GM13976 (cell line): Measurements from ENCODE around the gene NCAN.

Source experiments
- DNase-seq: peaks from one replicate; pipeline ENCODE4 v3.0.0; 2012; ENCODE audit warnings: low spot score
- CTCF ChIP-seq: IDR thresholded peaks from 2 replicates; pipeline ENCODE4 v1.5.1; 2012; ENCODE audit warnings: borderline replicate concordance, mild to moderate bottlenecking; ENCODE audit not compliant: insufficient read depth; ENCODE audit errors: extremely low read depth, missing control alignments, control extremely low read depth
- in situ Hi-C: fragments of 300-500 bp; cut with MboI; formaldehyde crosslinking; loops from one replicate; pipeline ENCODE4 v1.12.0; 2022; ENCODE audit warnings: low sequenced_read_pairs, mixed read lengths, inconsistent platforms; ENCODE audit not compliant: unreplicated experiment

NCAN gene

GRCh38 chr19:19185853-19186740, 25.7 kb upstream of the NCAN start:
- peak; percentile 35 for TF ChIP-seq CTCF
- DNase-seq, result peak; percentile 62
- in situ Hi-C loops, result loop anchor here (25.0 kb wide), 1 partner anchor 301 kb away; no protein-coding TSS in a partner anchor

- TF ChIP-seq CTCF, result no peak
- no peak for DNase-seq
- in situ Hi-C loops, result loop anchor here (25.0 kb wide), 1 partner anchor 301 kb away; no protein-coding TSS in a partner anchor
Observed at GRCh38 chr19:19186742-19187141, 25.0 kb upstream of the NCAN start.

GRCh38 chr19:19191768-19192077, 20.0 kb upstream of the NCAN start:
- in situ Hi-C loops, result loop anchor here (25.0 kb wide), 1 partner anchor 296 kb away; no protein-coding TSS in a partner anchor
- no peak for DNase-seq

GRCh38 chr19:19192078-19192882, 19.5 kb upstream of the NCAN start, which contains the start of the genes BORCS8 and RFXANK:
Gene BORCS8 (minus strand): TSS chr19:19192152. CDS start chr19:19192117, 35 bp downstream.
Gene RFXANK (plus strand): TSS chr19:19192258. CDS start chr19:19193947, 1,689 bp downstream.
- in situ Hi-C loops, result loop anchor here (25.0 kb wide), 1 partner anchor 295 kb away; no protein-coding TSS in a partner anchor
- DNase-seq, result peak; percentile 98
- TF ChIP-seq CTCF, result no peak

More at GRCh38 chr19:19191768-19192077, 20.0 kb upstream of the NCAN start:
- no peak for TF ChIP-seq CTCF

GRCh38 chr19:19192910-19193423, 18.8 kb upstream of the NCAN start:
- peak; percentile 64 for DNase-seq
- in situ Hi-C loops, result loop anchor here (25.0 kb wide), 1 partner anchor 294 kb away; no protein-coding TSS in a partner anchor
- TF ChIP-seq CTCF, result no peak

- in situ Hi-C loops, result loop anchor here (25.0 kb wide), 1 partner anchor 293 kb away; no protein-coding TSS in a partner anchor
- no peak for DNase-seq
- no peak for TF ChIP-seq CTCF
Observed at GRCh38 chr19:19193926-19194325, 17.8 kb upstream of the NCAN start.
